SK-N-MC (cell line): ENCODE results near the gene ADAMTS5.

Experiments used
- EZH2 ChIP-seq: fragments of 200-600 bp; sonication (generic); IDR thresholded peaks from one replicate; pipeline ENCODE4 v1.6.1; 2017; ENCODE audit warnings: antibody characterized with exemption
- FOXP2 ChIP-seq: optimal IDR thresholded peaks from 2 replicates; pipeline ENCODE3; 2011; ENCODE audit warnings: mild to moderate bottlenecking, moderate library complexity; ENCODE audit not compliant: insufficient read depth; ENCODE audit errors: extremely low read length, control extremely low read depth
- POLR2AphosphoS5 ChIP-seq: IDR thresholded peaks from 2 replicates; pipeline ENCODE4 v1.6.1; 2012; ENCODE audit warnings: mild to moderate bottlenecking, low read depth, low read length, borderline replicate concordance

GRCh38 chr21:26939601-26940111 lies 27.2 kb downstream of the ADAMTS5 start:
- no peak for TF ChIP-seq POLR2AphosphoS5
- no peak for TF ChIP-seq EZH2
- TF ChIP-seq FOXP2: no peak
